ENCODE measurements around the gene IL27RA.

DNA sequence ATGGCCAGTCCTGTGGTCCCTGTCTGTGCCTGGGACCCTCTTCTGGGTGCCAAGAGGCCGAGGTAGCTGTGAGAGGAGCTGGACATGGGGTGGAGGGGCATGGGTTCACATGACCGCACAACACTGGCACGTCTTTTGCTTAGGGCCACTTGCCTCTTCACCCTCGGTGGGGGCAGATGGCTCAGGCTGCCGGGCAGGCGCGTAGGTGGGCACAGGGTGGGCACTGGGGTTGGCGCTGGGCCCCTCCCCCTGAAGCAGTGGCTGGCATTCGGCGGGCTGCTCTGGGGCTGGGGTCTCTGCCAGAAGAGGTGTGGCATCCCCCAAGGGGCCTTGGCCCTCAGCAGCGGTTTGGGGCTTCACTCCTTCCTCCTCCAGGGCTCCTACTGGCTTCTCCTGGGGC, 21.9 kb downstream of the IL27RA start:
- TF ChIP-seq, protein P1, sequence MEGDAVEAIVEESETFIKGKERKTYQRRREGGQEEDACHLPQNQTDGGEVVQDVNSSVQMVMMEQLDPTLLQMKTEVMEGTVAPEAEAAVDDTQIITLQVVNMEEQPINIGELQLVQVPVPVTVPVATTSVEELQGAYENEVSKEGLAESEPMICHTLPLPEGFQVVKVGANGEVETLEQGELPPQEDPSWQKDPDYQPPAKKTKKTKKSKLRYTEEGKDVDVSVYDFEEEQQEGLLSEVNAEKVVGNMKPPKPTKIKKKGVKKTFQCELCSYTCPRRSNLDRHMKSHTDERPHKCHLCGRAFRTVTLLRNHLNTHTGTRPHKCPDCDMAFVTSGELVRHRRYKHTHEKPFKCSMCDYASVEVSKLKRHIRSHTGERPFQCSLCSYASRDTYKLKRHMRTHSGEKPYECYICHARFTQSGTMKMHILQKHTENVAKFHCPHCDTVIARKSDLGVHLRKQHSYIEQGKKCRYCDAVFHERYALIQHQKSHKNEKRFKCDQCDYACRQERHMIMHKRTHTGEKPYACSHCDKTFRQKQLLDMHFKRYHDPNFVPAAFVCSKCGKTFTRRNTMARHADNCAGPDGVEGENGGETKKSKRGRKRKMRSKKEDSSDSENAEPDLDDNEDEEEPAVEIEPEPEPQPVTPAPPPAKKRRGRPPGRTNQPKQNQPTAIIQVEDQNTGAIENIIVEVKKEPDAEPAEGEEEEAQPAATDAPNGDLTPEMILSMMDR (conservative IDR thresholded peaks at IDR 0.05; ENCODE audit: low read depth, low read length): no peak
- no peak for TF ChIP-seq RAD21 (IDR thresholded peaks at IDR 0.05; ENCODE audit: low read length)
- TF ChIP-seq SMC3 (IDR thresholded peaks at IDR 0.05; ENCODE audit: low read depth, low read length): no peak
- no peak for TF ChIP-seq MAFK (IDR thresholded peaks at IDR 0.05; ENCODE audit: low read depth, low read length)
- no peak for TF ChIP-seq POLR2A (IDR thresholded peaks at IDR 0.05; ENCODE audit: low read depth, low read length)
- TF ChIP-seq RFX5 (IDR thresholded peaks at IDR 0.05; ENCODE audit: low read depth, low read length): no peak
- no peak for TF ChIP-seq CHD1 (IDR thresholded peaks at IDR 0.05; ENCODE audit: low read depth, low read length)
- TF ChIP-seq RCOR1 (IDR thresholded peaks at IDR 0.05; ENCODE audit: insufficient replicate concordance, low read length): no peak
- no peak for TF ChIP-seq MXI1 (IDR thresholded peaks at IDR 0.05; ENCODE audit: borderline replicate concordance, low read depth, low read length)
- TF ChIP-seq NFE2L2 (IDR thresholded peaks at IDR 0.05; ENCODE audit: low read depth, low read length): no peak
- TF ChIP-seq FOS (IDR thresholded peaks at IDR 0.05; ENCODE audit: low read depth, low read length): no peak

All from IMR-90 (cell line).